ENCODE results near the gene FAF1. TPM values are rescaled to one million over a fixed set of nuclear protein-coding genes. Genes with fewer than 3 reads are reported as not detected.
"Not testable (repeated sequence)": the region's sequence is repeated elsewhere in the genome, so short reads cannot be mapped to it uniquely, and the experiment has no call there.

The FAF1 gene
- polyA plus RNA-seq (ENCODE audit: insufficient read length in 4 of 4) = 10 to 100 TPM; 57.7 to 72.1 (median 69.5) TPM

GRCh38 chr1:50959913-50960844, at the start of gene FAF1:
Gene FAF1, minus strand, starts transcription at chr1:50960267. Its CDS starts 456 bp downstream, at chr1:50959811.
- peak; percentile 89 to 95 (median 93) for DNase-seq (ENCODE audit: low read depth in 4 of 4, low spot score in 3 of 4)

GRCh38 chr1:51009381-51009780, 49.3 kb upstream of the FAF1 start:
- no peak for DNase-seq (ENCODE audit: low read depth in 4 of 4, low spot score in 3 of 4)

GRCh38 chr1:51005549-51005948, 45.5 kb upstream of the FAF1 start:
- DNase-seq (ENCODE audit: low read depth in 4 of 4, low spot score in 3 of 4) = not testable (repeated sequence)

- DNase-seq (ENCODE audit: low read depth in 4 of 4, low spot score in 3 of 4) = no peak
Measured at GRCh38 chr1:51002516-51002915, 42.4 kb upstream of the FAF1 start.

GRCh38 chr1:51000651-51001050, 40.6 kb upstream of the FAF1 start:
- no peak for DNase-seq (ENCODE audit: low read depth in 4 of 4, low spot score in 3 of 4)

- DNase-seq (ENCODE audit: low read depth in 4 of 4, low spot score in 3 of 4) = no peak
Measured at GRCh38 chr1:51000160-51000559, 40.1 kb upstream of the FAF1 start.

- not testable (repeated sequence) for DNase-seq (ENCODE audit: low read depth in 4 of 4, low spot score in 3 of 4)
Measured at GRCh38 chr1:50999375-50999774, 39.3 kb upstream of the FAF1 start.

- DNase-seq (ENCODE audit: low read depth in 4 of 4, low spot score in 3 of 4) = no peak
Measured at GRCh38 chr1:50996083-50996482, 36.0 kb upstream of the FAF1 start.

GRCh38 chr1:50995651-50996050, 35.6 kb upstream of the FAF1 start:
- DNase-seq (ENCODE audit: low read depth in 4 of 4, low spot score in 3 of 4) = no peak

GRCh38 chr1:50994997-50995396, 34.9 kb upstream of the FAF1 start:
- DNase-seq (ENCODE audit: low read depth in 4 of 4, low spot score in 3 of 4) = no peak

- DNase-seq (ENCODE audit: low read depth in 4 of 4, low spot score in 3 of 4) = no peak
Measured at GRCh38 chr1:50993645-50994044, 33.6 kb upstream of the FAF1 start.

GRCh38 chr1:50992532-50993318, 32.7 kb upstream of the FAF1 start:
- no peak for DNase-seq (ENCODE audit: low read depth in 4 of 4, low spot score in 3 of 4)

GRCh38 chr1:50989694-50990093, 29.6 kb upstream of the FAF1 start:
- no peak for DNase-seq (ENCODE audit: low read depth in 4 of 4, low spot score in 3 of 4)

- no peak for DNase-seq (ENCODE audit: low read depth in 4 of 4, low spot score in 3 of 4)
Measured at GRCh38 chr1:50986653-50987052, 26.6 kb upstream of the FAF1 start.

GRCh38 chr1:50985094-50985493, 25.0 kb upstream of the FAF1 start:
- DNase-seq (ENCODE audit: low read depth in 4 of 4, low spot score in 3 of 4) = no peak

GRCh38 chr1:50983219-50983802, 23.2 kb upstream of the FAF1 start:
- DNase-seq (ENCODE audit: low read depth in 4 of 4, low spot score in 3 of 4) = no peak

GRCh38 chr1:50982611-50983010, 22.5 kb upstream of the FAF1 start:
- DNase-seq (ENCODE audit: low read depth in 4 of 4, low spot score in 3 of 4) = no peak

- no peak for DNase-seq (ENCODE audit: low read depth in 4 of 4, low spot score in 3 of 4)
Measured at GRCh38 chr1:50981741-50982140, 21.7 kb upstream of the FAF1 start.

GRCh38 chr1:50980505-50980904, 20.4 kb upstream of the FAF1 start:
- DNase-seq (ENCODE audit: low read depth in 4 of 4, low spot score in 3 of 4) = no peak

GRCh38 chr1:50979937-50980336, 19.9 kb upstream of the FAF1 start:
- DNase-seq (ENCODE audit: low read depth in 4 of 4, low spot score in 3 of 4) = no peak

Data from right renal pelvis (tissue), 4 donors.